HL-60 (cell line): ENCODE measurements around the gene TNFSF10.
"Not testable (repeated sequence)": the region's sequence is repeated elsewhere in the genome, so short reads cannot be mapped to it uniquely, and the experiment has no call there.

Experiments
- DNase-seq, 2 experiments: peaks; one replicate each; pipeline ENCODE4 v3.0.0-alpha.2; 2010 to 2020; ENCODE audit warnings: low read depth in 1 of 2, low spot score in 1 of 2
- H3K27ac ChIP-seq: fragments of 250-450 bp; sonication (Bioruptor Pico); replicated peaks from 2 replicates; pipeline ENCODE4 v1.5.1; 2020; ENCODE audit warnings: mild to moderate bottlenecking, moderate library complexity
- H3K27me3 ChIP-seq: fragments of 250-450 bp; sonication (Bioruptor Pico); 2 replicates; pipeline ENCODE4 v1.5.1; 2021; ENCODE audit warnings: mild to moderate bottlenecking, moderate library complexity; ENCODE audit not compliant: insufficient read depth, poor library complexity, severe bottlenecking
- H3K4me3 ChIP-seq: replicated peaks from 2 replicates; pipeline ENCODE4 v1.5.1; 2011; ENCODE audit warnings: mild to moderate bottlenecking, control low read depth, low read length; ENCODE audit not compliant: insufficient read depth
- CTCF ChIP-seq: IDR thresholded peaks from one replicate; pipeline ENCODE4 v1.5.1; 2011; ENCODE audit warnings: low read length, control low read depth, inconsistent platforms; ENCODE audit not compliant: insufficient read depth
- GABPA ChIP-seq: IDR thresholded peaks from 2 replicates; pipeline ENCODE4 v1.6.1; 2012; ENCODE audit warnings: low read depth
- POLR2AphosphoS5 ChIP-seq: IDR thresholded peaks from 2 replicates; pipeline ENCODE4 v1.6.1; 2012; ENCODE audit warnings: low read depth
- REST ChIP-seq: IDR thresholded peaks from 2 replicates; pipeline ENCODE4 v1.6.1; 2012; ENCODE audit warnings: low read depth; ENCODE audit not compliant: insufficient replicate concordance
- SPI1 ChIP-seq: IDR thresholded peaks from 2 replicates; pipeline ENCODE4 v1.6.1; 2012; ENCODE audit warnings: low read depth, mild to moderate bottlenecking, borderline replicate concordance
- long read RNA-seq: library from polyadenylated mRNA; unstranded; transcript quantifications from one replicate; pipeline ENCODE4 v2.0.0, GENCODE V29; 2020

Gene TNFSF10
- long read RNA-seq, partial matches to known transcripts: 0 of 3 reads
- long read RNA-seq, other reads (novel, unspliced or antisense): 0 of 3 reads

- DNase-seq: peak; percentile 61 to 79
- Histone ChIP-seq H3K27ac (peak within 1 kb of the TSS; percentile 75), H3K4me3 (peak within 1 kb of the TSS; percentile 48), H3K27me3 (no peaks in the 10 kb centered on the region)
- TF ChIP-seq REST (no peak), SPI1 (no peak), POLR2AphosphoS5 (no peak), CTCF (no peak), GABPA (no peak)
Observed at GRCh38 chr3:172522871-172523818, at the start of gene TNFSF10. TNFSF10 (minus strand) TSS chr3:172523430; CDS start chr3:172523384, 46 bp downstream.

- H3K4me3 ChIP-seq: no peak overlapping the region
- no peak overlapping the region for H3K27ac ChIP-seq
- TF ChIP-seq SPI1 (no peak), CTCF (no peak), POLR2AphosphoS5 (no peak), GABPA (no peak), REST (no peak)
- H3K27me3 ChIP-seq: no peaks in the 10 kb centered on the region
- no peak for DNase-seq
Observed at GRCh38 chr3:172569128-172570008, 46.1 kb upstream of the TNFSF10 start.

GRCh38 chr3:172568701-172569100, 45.5 kb upstream of the TNFSF10 start:
- no peaks in the 10 kb centered on the region for H3K27me3 ChIP-seq
- H3K4me3 ChIP-seq: no peak overlapping the region
- no peak for TF ChIP-seq REST
- TF ChIP-seq POLR2AphosphoS5: no peak
- no peak for TF ChIP-seq GABPA
- TF ChIP-seq SPI1: peak; percentile 72; the same call in 1 of the 2 replicates
- TF ChIP-seq CTCF: no peak
- H3K27ac ChIP-seq: peak overlapping the region; percentile 38
- DNase-seq: peak in 1 of 2 experiments; percentile 57

- not testable (repeated sequence) for H3K27me3 ChIP-seq, H3K4me3 ChIP-seq, H3K27ac ChIP-seq, DNase-seq
Observed at GRCh38 chr3:172566785-172567184, 43.6 kb upstream of the TNFSF10 start.
